ENCODE results near the gene ABAT.

Gene ABAT

GRCh38 chr16:8808009-8808408 lies 133.6 kb downstream of the ABAT start:
- CTCF ChIA-PET, result no interaction called here
- POLR2A ChIA-PET, result no interaction called here
- no peak for DNase-seq (ENCODE audit: extremely low spot score)
- TF ChIP-seq, protein P1, sequence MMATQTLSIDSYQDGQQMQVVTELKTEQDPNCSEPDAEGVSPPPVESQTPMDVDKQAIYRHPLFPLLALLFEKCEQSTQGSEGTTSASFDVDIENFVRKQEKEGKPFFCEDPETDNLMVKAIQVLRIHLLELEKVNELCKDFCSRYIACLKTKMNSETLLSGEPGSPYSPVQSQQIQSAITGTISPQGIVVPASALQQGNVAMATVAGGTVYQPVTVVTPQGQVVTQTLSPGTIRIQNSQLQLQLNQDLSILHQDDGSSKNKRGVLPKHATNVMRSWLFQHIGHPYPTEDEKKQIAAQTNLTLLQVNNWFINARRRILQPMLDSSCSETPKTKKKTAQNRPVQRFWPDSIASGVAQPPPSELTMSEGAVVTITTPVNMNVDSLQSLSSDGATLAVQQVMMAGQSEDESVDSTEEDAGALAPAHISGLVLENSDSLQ (IDR thresholded peaks at IDR 0.05), result no peak
- no peak for TF ChIP-seq ARNT (IDR thresholded peaks at IDR 0.05)
- TF ChIP-seq ELF4 (IDR thresholded peaks at IDR 0.05), result no peak
- no peak for TF ChIP-seq BHLHE40 (IDR thresholded peaks at IDR 0.05; ENCODE audit: borderline replicate concordance)
- TF ChIP-seq HDGF (IDR thresholded peaks at IDR 0.05; ENCODE audit: borderline replicate concordance), result no peak
- no peak for TF ChIP-seq LEF1 (IDR thresholded peaks at IDR 0.05; ENCODE audit: borderline replicate concordance)

DNA sequence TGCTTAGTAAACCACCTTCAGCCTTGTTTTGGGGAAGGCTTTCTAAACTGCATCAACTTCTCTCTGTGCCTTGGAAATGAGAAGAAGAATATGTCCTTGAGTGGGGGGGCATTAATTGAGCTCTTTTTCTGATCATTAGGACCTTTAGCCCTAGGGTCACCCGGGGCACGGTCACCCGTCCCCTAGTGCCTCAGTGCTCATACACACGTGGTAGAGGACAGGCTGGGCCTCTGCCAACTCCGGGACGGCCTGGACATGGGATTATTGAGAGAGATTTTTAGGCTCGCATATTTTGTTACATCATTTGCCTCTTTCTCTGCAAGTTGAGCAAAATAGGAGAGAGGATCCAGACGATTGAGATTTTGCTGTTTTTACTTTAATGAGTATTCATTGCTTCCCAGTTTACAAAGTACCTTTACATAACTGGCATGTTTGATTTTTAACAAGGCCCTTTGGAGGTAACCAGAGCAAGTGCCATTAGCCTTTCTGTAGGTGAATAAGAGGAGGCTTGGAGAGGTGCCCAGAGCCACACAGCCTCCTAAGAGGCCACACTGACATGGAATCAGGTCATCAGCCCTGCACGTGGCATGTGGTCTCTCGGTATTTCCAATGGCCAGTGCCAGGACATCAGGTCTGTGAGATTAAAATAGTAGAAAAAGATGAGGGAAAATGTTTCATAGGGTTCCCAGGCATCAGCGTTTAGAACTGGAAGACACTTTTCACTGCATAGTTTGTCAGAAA lies 134.4 kb downstream of the ABAT start:
- DNase-seq (ENCODE audit: extremely low spot score), result no peak

GRCh38 chr16:8812162-8812843 lies 137.9 kb downstream of the ABAT start:
- ChIA-PET CTCF (no interaction called here), POLR2A (no interaction called here)
- no peak for DNase-seq (ENCODE audit: extremely low spot score)
- TF ChIP-seq BHLHE40 (IDR thresholded peaks at IDR 0.05; ENCODE audit: borderline replicate concordance), result no peak
- no peak for TF ChIP-seq LEF1 (IDR thresholded peaks at IDR 0.05; ENCODE audit: borderline replicate concordance)
- TF ChIP-seq ZNF384 (IDR thresholded peaks at IDR 0.05), result no peak
- no peak for TF ChIP-seq L3MBTL2 (conservative IDR thresholded peaks at IDR 0.05)
- TF ChIP-seq, protein P1 (IDR thresholded peaks at IDR 0.05), result no peak
- TF ChIP-seq SP1 (IDR thresholded peaks at IDR 0.05), result no peak
- no peak for TF ChIP-seq FOXA1 (IDR thresholded peaks at IDR 0.05)
- no peak for TF ChIP-seq ARNT (IDR thresholded peaks at IDR 0.05)
- TF ChIP-seq SUZ12 (IDR thresholded peaks at IDR 0.05), result no peak
- no peak for TF ChIP-seq FOXK2 (IDR thresholded peaks at IDR 0.05)
- no peak for TF ChIP-seq HDGF (IDR thresholded peaks at IDR 0.05; ENCODE audit: borderline replicate concordance)
- no peak for TF ChIP-seq NFRKB (IDR thresholded peaks at IDR 0.05)
- no peak for TF ChIP-seq ELF4 (IDR thresholded peaks at IDR 0.05)
- no peak for TF ChIP-seq CTBP1 (IDR thresholded peaks at IDR 0.05; ENCODE audit: borderline replicate concordance)
- TF ChIP-seq FOXM1 (IDR thresholded peaks at IDR 0.05; ENCODE audit: borderline replicate concordance), result no peak
- TF ChIP-seq TARDBP (IDR thresholded peaks at IDR 0.05), result no peak

More for the DNA sequence above, 134.4 kb downstream of the ABAT start:
- ChIA-PET CTCF (no interaction called here), POLR2A (no interaction called here)
- no peak for TF ChIP-seq BHLHE40 (IDR thresholded peaks at IDR 0.05; ENCODE audit: borderline replicate concordance)
- no peak for TF ChIP-seq TARDBP (IDR thresholded peaks at IDR 0.05)
- TF ChIP-seq NFRKB (IDR thresholded peaks at IDR 0.05), result no peak
- TF ChIP-seq ZNF384 (IDR thresholded peaks at IDR 0.05), result no peak
- TF ChIP-seq ARNT (IDR thresholded peaks at IDR 0.05), result no peak
- no peak for TF ChIP-seq SP1 (IDR thresholded peaks at IDR 0.05)
- TF ChIP-seq, protein P1 (IDR thresholded peaks at IDR 0.05), result no peak
- TF ChIP-seq FOXM1 (IDR thresholded peaks at IDR 0.05; ENCODE audit: borderline replicate concordance), result no peak
- no peak for TF ChIP-seq LEF1 (IDR thresholded peaks at IDR 0.05; ENCODE audit: borderline replicate concordance)
- no peak for TF ChIP-seq FOXA1 (IDR thresholded peaks at IDR 0.05)
- no peak for TF ChIP-seq L3MBTL2 (conservative IDR thresholded peaks at IDR 0.05)
- no peak for TF ChIP-seq HDGF (IDR thresholded peaks at IDR 0.05; ENCODE audit: borderline replicate concordance)
- TF ChIP-seq SUZ12 (IDR thresholded peaks at IDR 0.05), result no peak
- no peak for TF ChIP-seq ELF4 (IDR thresholded peaks at IDR 0.05)
- no peak for TF ChIP-seq CTBP1 (IDR thresholded peaks at IDR 0.05; ENCODE audit: borderline replicate concordance)
- TF ChIP-seq FOXK2 (IDR thresholded peaks at IDR 0.05), result no peak

DNA sequence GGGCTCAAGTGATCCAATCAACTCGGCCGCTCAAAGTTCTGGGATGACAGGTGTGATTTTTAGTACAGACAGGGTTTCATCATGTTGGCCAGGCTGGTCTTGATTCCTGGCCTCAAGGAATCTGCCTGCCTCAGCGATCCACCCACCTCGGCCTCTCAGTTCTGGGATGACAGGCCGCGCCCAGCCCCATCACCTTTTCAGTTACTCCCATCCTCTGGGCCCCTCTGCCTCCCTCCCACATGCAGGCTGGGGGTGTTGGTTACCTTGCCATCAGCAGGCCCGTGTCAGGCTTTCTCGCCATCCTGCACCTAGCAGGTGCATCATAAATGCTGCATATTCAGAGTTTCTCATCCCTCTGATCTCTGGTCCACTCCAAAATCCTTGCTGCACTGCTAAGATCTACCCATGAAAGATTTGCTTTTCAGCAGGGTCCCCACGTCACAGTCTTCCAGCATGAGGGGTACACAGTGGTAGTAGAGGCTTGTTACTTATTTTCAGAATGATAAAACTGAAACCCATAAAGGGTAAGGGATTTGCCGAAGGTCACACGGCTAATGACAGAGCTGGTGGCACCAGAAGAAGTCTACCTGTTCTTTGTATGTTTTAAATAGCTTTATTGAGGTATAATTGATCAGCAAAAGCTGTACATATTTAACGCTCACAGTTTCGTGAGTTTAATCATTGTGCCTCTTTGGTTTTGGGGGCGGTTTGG lies 139.8 kb downstream of the ABAT start:
- ChIA-PET POLR2A (no interaction called here), CTCF (no interaction called here)
- DNase-seq (ENCODE audit: extremely low spot score), result no peak
- TF ChIP-seq NFRKB (IDR thresholded peaks at IDR 0.05), result no peak

DNA sequence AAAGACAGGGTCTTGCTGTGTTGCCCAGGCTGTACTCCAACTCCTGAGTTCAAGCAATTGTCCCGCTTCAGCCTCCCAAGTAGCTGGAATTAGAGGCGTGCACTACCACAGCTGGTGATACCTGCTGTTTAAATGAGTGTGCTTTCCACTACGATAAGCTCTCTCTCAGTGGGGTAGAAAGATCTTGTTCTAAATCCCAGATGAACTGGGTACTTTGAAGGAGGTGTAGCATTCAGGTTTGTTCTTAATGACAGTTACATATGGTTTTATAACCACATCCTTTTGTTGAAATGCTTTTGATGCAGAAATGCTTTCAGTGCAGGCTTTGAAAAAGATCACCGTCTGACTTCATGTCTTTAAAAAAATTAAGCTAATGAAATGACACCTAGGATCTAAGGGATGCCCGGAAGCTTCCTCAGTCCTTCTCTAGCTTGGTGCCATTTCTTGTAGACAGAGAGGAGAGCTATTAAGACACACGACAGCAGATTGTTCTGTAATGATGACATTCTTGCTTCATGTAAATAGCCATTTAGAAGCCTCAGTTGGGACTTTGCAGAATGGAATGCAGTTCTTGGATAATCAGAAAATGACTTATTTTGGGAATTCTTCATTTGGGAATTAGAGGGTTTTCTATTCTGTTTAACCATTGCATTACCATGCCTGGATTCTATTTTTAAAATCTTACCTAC lies 142.7 kb downstream of the ABAT start:
- no peak for TF ChIP-seq LEF1 (IDR thresholded peaks at IDR 0.05; ENCODE audit: borderline replicate concordance)
- no peak for DNase-seq (ENCODE audit: extremely low spot score)
- POLR2A ChIA-PET, result no interaction called here
- CTCF ChIA-PET, result no interaction called here

All from HEK293T (cell line).